ENCODE measurements around the gene TCTN2. TPM values are rescaled to one million over a fixed set of nuclear protein-coding genes. Genes with fewer than 3 reads are reported as not detected.

TCTN2 gene
- total RNA-seq, result 1 to 10 TPM; 2.4 to 4.3 (median 3.5) TPM

DNA sequence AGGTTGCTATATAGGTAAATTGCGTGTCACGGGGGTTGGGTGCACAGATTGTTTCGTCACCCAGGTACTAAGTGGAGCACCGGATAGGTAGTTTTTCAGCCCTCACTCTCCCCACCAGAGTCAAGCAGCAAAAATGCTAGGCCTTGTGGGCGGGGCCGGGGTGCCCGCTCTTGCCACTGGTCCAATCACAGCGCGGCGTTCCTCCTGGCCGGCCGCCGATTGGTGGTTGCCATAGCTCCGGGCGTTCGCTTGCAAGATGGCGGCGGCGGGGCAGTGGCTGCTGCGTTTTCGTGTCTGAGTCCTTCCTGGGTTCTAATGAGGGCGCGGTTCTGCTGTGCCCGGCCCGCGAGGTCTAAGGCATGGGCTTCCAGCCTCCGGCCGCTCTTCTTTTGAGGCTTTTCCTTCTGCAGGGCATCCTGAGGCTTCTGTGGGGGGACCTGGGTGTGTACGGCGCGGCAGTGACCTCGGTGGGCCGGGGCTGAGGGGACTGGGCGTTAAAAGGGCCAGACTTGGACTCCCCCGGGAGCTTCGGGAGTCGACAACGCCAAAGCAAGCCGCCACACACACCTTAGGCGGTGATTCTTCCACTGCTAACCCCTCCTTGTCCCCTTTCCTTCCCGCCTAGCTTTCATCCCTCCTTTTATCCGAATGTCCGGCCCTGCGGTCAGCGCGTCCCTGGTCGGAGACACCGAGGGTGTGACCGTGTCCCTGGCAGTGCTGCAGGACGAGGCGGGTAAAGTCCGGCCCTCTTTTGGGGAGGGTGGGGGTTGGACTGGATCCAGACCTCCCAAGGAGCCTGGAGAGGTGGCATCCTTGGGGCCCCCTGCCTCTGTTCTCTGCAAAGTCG is at the start of gene TCTN2:
TCTN2 (plus strand) TSS at position 232 of the 847 bp plus-strand sequence; CDS start at position 360, 128 bp downstream.
- no peaks in the 10 kb centered on the region for H3K27me3 Mint-ChIP-seq (ENCODE audit: low read depth)
- peaks cover 20% of the 10 kb centered on the region for H3K4me1 Mint-ChIP-seq (ENCODE audit: low read depth)
- peak; percentile 100 for ATAC-seq
- no peaks in the 10 kb centered on the region for H3K9me3 Mint-ChIP-seq
- peak; percentile 91 for DNase-seq
- H3K4me3 Mint-ChIP-seq, result peak within 1 kb of the TSS; percentile 89
- peaks cover 1% of the 10 kb centered on the region for H3K36me3 Mint-ChIP-seq (ENCODE audit: insufficient read depth)

DNA sequence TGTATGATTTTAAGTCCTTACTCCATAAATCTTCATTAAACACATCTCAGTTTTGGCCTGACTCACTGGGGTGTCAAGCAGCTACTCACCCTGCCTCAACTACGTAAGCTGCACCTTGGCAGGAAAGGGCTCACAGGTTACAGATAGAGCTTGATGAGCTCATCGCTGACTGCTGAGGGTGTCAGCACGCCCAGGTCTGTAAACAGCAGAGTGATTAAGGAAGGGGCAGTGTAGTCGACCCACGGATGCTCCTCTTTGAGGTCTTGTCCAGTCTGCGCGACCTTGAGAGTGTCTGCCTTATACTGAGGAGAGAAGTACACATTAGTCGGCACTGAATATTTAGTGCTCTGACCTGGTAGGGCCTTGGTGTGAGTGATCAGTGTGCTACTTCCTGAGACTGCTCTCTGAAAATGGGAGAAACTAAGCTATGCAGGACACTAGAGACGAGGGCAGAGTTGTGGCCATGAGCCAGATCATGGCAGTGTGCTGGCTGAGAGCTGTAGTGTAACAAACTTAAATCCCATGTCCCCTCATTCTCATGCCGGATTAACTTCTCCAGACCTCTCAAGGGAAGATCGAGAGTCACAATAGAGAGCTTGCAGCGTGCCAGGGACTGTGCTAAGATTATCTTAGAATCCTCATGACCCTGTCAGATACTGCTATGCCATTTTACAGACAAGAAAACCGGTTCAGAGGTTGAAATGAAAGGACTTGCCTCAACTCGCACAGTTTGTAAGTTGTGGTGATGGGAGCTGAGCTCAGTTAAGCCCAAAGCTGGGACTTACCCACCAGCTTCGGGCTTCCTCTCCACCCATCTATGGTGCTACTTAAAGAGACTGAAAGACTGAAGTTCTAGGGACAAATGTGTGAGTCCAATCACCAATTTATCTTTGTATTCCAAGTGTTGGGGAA is 49.0 kb upstream of the TCTN2 start:
- no peaks in the 10 kb centered on the region for H3K9me3 Mint-ChIP-seq
- peaks cover 59% of the 10 kb centered on the region for H3K36me3 Mint-ChIP-seq (ENCODE audit: insufficient read depth)
- H3K4me3 Mint-ChIP-seq, result no peak overlapping the region
- H3K4me1 Mint-ChIP-seq (ENCODE audit: low read depth), result peaks cover 4% of the 10 kb centered on the region
- DNase-seq (no peak), ATAC-seq (peak; percentile 55 to 59)
- H3K27me3 Mint-ChIP-seq (ENCODE audit: low read depth), result no peaks in the 10 kb centered on the region

DNA sequence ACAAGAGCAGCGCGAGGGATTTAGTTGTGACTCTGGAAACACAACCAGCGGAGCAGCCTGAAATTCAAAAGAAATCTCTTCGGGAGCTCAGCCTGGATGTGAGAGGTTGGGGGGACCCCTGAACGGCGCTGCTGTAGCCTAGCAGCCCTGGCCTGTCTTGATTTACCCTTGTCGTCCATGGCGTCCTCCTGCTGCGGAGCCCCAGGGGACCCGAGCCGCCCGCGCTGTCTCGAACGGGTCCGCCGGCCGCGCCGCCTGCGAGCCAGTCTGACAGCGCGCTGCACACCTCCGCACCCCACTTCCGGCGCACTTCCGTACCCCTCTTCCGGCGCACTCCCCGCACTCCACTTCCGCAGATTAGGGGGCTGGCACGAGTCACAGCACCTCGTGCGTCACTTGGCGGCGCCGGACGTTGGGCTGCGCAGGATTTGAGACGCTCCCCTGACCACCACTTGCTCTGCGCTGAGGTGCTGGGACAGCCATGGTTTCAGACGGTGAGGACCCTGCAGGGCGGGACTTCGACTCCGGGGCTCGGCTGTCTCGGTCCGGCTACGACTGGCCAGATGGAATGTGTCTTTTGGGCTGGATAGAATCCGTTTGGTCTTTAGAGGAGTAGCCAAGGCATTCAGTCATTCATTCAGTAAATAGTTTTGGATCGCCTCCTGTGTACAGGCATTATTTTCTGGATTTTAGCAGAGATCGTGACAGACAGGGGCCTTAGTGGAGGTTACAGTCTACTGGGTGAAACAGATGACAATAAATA is 37.4 kb upstream of the TCTN2 start, which contains the start of the genes EIF2B1 and GTF2H3:
EIF2B1 (minus strand) TSS at position 308 of the 763 bp plus-strand sequence; CDS start at position 179, 129 bp downstream.
GTF2H3 (plus strand) TSS at position 451 of the 763 bp plus-strand sequence; CDS start at position 482, 31 bp downstream.
- Mint-ChIP-seq H3K4me1 (ENCODE audit: low read depth) (peaks cover 28% of the 10 kb centered on the region), H3K36me3 (ENCODE audit: insufficient read depth) (peaks cover 25% of the 10 kb centered on the region), H3K27me3 (ENCODE audit: low read depth) (no peaks in the 10 kb centered on the region), H3K9me3 (no peaks in the 10 kb centered on the region), H3K4me3 (peak within 1 kb of the TSS; percentile 94)
- DNase-seq (peak; percentile 93), ATAC-seq (peak; percentile 96 to 99)

DNA sequence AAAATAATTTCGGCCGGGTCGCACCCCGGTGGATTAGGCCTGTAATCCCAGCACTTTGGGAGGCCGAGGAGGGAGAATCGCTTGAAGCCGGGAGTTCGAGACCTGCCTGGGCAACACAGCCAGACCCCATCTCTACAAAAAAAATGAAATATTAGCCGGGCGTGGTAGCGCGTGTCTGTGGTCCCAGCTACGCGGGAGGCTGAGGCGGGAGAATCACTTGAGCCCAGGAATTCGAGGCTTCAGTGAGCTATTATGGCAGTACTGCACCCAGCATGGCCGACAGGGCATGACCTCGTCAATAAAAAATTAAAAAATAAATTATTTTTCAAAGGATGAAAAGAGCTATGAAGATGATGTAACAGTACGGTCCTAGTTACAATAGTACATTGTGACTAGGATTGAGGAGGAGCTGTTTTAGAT is 36.8 kb upstream of the TCTN2 start:
- no peaks in the 10 kb centered on the region for H3K9me3 Mint-ChIP-seq
- peak overlapping the region; percentile 94 for H3K4me3 Mint-ChIP-seq
- H3K4me1 Mint-ChIP-seq (ENCODE audit: low read depth), result peaks cover 28% of the 10 kb centered on the region
- peaks cover 19% of the 10 kb centered on the region for H3K36me3 Mint-ChIP-seq (ENCODE audit: insufficient read depth)
- H3K27me3 Mint-ChIP-seq (ENCODE audit: low read depth), result no peaks in the 10 kb centered on the region
- ATAC-seq, result no peak
- no peak for DNase-seq

DNA sequence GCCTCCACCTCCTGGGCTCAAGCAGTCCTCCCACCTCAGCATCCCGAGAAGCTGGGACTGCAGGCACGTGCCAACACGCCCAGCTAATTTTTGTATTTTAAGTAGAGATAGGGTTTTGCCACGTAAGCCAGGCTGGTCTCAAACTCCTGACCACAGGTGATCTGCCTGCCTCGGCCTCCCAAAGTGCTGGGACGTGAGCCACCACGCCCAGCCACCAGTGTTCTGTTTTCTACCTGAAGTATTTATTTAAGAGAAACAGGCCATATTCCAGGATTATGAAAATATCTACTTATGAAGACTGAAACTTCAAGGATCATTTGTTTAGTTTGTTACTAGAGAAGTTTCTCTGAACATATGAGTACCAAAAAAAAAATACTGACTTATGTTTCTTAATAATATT is 27.0 kb upstream of the TCTN2 start:
- Mint-ChIP-seq H3K9me3 (no peaks in the 10 kb centered on the region), H3K36me3 (ENCODE audit: insufficient read depth) (peaks cover 23% of the 10 kb centered on the region), H3K27me3 (ENCODE audit: low read depth) (no peaks in the 10 kb centered on the region), H3K4me1 (ENCODE audit: low read depth) (no peaks in the 10 kb centered on the region), H3K4me3 (no peak overlapping the region)
- no peak for ATAC-seq
- DNase-seq, result no peak

DNA sequence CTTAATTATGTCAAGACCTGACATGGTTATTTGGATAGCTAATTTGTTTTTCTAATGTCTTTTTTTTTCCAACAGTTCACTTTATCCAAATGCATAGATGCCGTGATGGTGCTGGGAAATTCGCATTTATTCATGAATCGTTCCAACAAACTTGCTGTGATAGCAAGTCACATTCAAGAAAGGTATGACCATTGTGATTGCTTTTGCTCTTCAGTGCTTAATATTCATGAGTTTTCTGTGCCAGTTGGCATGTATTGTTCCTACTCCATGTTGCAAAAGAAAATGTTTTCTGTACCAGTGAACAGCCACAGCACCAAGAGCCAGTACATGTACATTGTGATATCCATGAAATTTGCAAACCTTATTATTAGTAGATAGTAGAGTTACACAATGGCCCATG is 25.5 kb upstream of the TCTN2 start:
- H3K36me3 Mint-ChIP-seq (ENCODE audit: insufficient read depth), result peaks cover 21% of the 10 kb centered on the region
- no peaks in the 10 kb centered on the region for H3K9me3 Mint-ChIP-seq
- H3K4me1 Mint-ChIP-seq (ENCODE audit: low read depth), result no peaks in the 10 kb centered on the region
- DNase-seq, result no peak
- H3K27me3 Mint-ChIP-seq (ENCODE audit: low read depth), result no peaks in the 10 kb centered on the region
- no peak overlapping the region for H3K4me3 Mint-ChIP-seq
- no peak for ATAC-seq

DNA sequence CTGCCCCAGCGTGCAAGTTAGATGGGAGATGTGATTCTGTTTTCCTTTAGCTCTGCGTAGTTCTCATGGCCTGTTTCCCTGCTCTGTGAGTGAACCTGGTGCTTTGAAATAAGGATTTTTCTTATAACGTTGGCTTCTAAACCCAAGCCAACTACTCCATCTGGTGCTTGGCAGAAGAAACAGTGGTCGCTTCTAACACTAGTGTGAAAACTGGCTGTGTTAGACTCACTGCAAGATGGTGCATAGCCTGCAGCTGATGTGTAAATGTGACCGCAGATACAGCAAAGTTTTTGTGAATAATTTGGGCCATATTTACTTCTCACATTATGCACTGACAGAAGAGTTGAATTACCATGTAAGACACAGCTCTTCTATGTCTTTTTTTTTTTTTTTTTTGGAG is 25.0 kb upstream of the TCTN2 start:
- no peaks in the 10 kb centered on the region for H3K9me3 Mint-ChIP-seq
- no peak overlapping the region for H3K4me3 Mint-ChIP-seq
- ATAC-seq (no peak), DNase-seq (no peak)
- no peaks in the 10 kb centered on the region for H3K27me3 Mint-ChIP-seq (ENCODE audit: low read depth)
- no peaks in the 10 kb centered on the region for H3K4me1 Mint-ChIP-seq (ENCODE audit: low read depth)
- peaks cover 22% of the 10 kb centered on the region for H3K36me3 Mint-ChIP-seq (ENCODE audit: insufficient read depth)

DNA sequence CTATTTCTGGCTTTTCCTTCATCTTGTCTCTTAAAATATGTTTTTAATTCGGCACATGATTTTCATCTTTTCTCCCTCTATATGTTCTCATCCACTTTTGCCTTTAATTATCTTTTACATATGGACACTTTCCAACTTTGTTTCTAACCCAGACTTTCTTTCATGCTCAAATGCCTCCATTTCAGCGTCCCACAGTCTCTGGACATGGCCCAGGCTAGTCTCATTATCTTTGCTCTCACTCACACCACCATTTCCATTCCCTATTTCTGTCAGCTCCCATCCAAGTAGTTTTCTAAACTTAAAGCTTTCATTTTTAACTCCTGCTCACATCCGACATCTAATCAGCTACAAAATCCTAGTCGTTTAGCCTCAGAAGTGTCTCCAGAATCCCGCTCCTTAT is 22.5 kb upstream of the TCTN2 start:
- Mint-ChIP-seq H3K9me3 (no peaks in the 10 kb centered on the region), H3K36me3 (ENCODE audit: insufficient read depth) (peaks cover 26% of the 10 kb centered on the region), H3K4me3 (no peak overlapping the region), H3K27me3 (ENCODE audit: low read depth) (no peaks in the 10 kb centered on the region), H3K4me1 (ENCODE audit: low read depth) (no peaks in the 10 kb centered on the region)
- ATAC-seq (no peak), DNase-seq (no peak)

DNA sequence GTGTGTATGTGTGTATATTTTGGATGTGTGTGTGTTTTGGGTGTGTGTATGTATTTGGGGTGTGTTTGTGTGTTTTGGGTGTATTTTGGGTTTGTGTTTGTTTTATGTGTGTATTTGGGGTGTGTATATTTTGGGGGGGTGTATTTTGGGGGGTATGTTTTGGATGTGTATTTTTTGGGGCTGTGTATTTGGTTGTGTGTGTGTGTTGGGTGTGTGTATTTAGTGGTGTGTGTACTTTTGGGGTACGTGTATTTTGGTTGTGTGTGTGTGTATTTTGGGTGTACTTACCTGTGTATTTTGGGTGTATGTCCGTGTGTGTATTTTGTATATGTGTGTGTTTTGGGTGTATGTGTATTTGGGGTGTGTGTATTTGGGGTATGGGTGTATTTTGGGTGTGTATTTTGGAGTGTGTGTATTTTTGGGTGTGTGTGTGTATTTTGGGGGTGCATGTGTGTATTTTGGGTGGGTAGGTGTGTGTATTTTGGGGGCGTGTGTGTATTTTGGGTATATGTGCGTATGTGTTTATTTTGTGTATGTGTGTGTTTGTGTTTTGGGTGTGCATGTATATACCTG is 16.7 kb upstream of the TCTN2 start:
- H3K9me3 Mint-ChIP-seq, result no peaks in the 10 kb centered on the region
- H3K4me3 Mint-ChIP-seq, result no peak overlapping the region
- H3K27me3 Mint-ChIP-seq (ENCODE audit: low read depth), result no peaks in the 10 kb centered on the region
- no peaks in the 10 kb centered on the region for H3K4me1 Mint-ChIP-seq (ENCODE audit: low read depth)
- ATAC-seq (no peak), DNase-seq (no peak)
- peaks cover 26% of the 10 kb centered on the region for H3K36me3 Mint-ChIP-seq (ENCODE audit: insufficient read depth)

DNA sequence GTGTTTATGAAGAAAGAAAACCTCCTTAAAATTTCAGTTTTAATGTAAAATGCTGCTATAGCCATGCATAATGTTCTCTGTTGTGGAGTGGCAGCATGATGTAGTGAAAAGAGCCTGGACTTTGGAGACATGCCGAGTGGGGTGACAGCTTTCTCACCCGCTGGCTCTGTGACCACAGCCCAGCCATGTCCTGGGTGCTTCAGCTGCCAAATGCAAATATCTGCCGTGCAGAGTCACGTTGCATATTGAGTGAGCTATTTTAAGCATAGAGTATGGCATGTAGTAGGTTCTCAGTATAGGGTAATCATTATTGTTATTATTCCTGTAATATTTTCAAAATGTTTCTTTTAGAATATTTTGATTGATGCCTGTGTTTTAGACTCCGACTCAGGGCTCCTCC is 15.5 kb upstream of the TCTN2 start:
- no peak for DNase-seq
- no peak for ATAC-seq
- Mint-ChIP-seq H3K27me3 (ENCODE audit: low read depth) (no peaks in the 10 kb centered on the region), H3K4me3 (no peak overlapping the region), H3K36me3 (ENCODE audit: insufficient read depth) (peaks cover 36% of the 10 kb centered on the region), H3K9me3 (no peaks in the 10 kb centered on the region), H3K4me1 (ENCODE audit: low read depth) (peaks cover 10% of the 10 kb centered on the region)

DNA sequence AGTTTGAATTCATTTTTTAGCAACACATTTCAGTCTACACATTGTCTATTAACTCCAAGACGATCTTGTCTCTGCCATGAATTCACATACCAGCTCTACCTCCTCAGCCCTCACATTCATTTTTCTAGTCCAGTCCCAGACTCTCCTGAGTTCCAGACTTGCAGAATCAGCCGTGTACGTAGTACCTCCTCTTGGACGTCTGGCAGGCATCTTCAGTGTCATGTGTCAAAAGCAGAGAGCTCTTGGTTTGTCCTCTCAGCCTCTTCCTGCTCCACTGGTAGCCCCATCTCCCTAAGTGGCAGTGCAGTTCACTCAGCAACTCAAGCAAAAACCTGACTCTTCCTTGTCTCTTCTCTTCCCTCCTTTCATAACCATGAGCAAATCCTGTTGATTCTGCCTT is 14.5 kb upstream of the TCTN2 start:
- H3K4me3 Mint-ChIP-seq, result no peak overlapping the region
- peaks cover 11% of the 10 kb centered on the region for H3K4me1 Mint-ChIP-seq (ENCODE audit: low read depth)
- H3K9me3 Mint-ChIP-seq, result no peaks in the 10 kb centered on the region
- H3K36me3 Mint-ChIP-seq (ENCODE audit: insufficient read depth), result peaks cover 37% of the 10 kb centered on the region
- H3K27me3 Mint-ChIP-seq (ENCODE audit: low read depth), result no peaks in the 10 kb centered on the region
- DNase-seq, result no peak
- ATAC-seq, result no peak

DNA sequence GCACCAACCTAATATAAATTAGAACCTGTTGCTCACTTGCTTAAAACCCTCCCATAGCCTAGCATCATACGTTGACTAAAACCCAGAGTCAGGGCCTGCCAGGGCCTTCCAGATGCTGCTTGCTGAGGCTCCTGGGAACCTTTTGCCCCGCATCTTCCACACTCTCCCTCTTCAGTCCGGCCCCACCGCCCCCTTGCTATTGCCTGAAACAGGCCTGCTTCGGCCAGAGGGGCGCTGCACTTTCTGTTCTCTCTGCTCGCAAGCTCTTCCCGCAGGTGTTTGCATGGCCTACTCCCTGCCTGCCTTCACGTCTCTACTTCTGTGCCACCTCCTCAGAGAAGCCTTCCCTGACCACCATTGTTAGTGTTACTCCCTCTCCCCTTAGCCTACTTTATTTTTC is 13.7 kb upstream of the TCTN2 start:
- H3K4me3 Mint-ChIP-seq, result no peak overlapping the region
- DNase-seq, result no peak
- peaks cover 32% of the 10 kb centered on the region for H3K36me3 Mint-ChIP-seq (ENCODE audit: insufficient read depth)
- H3K9me3 Mint-ChIP-seq, result no peaks in the 10 kb centered on the region
- H3K27me3 Mint-ChIP-seq (ENCODE audit: low read depth), result no peaks in the 10 kb centered on the region
- peaks cover 11% of the 10 kb centered on the region for H3K4me1 Mint-ChIP-seq (ENCODE audit: low read depth)
- no peak for ATAC-seq

DNA sequence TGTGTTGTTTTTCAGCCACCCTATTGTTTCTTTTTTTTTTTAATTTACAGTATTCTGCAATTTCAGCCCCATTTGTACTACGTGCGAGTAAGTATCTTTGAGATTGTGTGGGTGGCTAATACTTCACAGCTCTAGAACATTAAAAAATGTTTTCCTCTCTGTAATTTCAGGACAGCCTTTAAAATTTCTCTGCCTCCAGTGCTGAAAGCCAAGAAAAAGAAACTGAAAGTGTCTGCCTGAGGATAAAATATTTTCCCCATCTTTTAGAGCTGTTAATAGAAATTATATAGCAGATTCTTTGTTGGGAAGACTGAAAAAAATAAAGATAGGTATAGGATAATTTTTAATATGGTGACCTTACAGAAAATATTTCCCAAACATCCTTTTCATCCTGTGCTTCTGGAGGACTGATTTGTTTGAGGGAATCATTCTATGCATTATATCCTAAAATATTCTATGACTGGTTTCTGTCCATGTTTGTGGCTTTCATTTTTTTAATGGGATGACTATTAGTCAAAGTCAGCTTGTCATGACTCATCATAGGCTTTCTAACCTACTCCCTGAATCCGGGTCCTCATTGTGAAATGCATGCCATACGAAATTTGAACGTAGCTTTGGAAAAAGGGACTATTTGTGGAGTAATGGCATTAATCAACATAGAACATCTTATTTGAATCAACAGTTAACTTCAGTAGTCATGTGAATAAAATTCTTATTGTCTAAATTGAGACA is 10.8 kb upstream of the TCTN2 start:
- ATAC-seq (no peak), DNase-seq (no peak)
- no peaks in the 10 kb centered on the region for H3K27me3 Mint-ChIP-seq (ENCODE audit: low read depth)
- H3K4me1 Mint-ChIP-seq (ENCODE audit: low read depth), result peaks cover 11% of the 10 kb centered on the region
- peaks cover 32% of the 10 kb centered on the region for H3K36me3 Mint-ChIP-seq (ENCODE audit: insufficient read depth)
- no peak overlapping the region for H3K4me3 Mint-ChIP-seq
- no peaks in the 10 kb centered on the region for H3K9me3 Mint-ChIP-seq
